Stimulated activated CD8-positive, alpha-beta memory T cell treated with anti-CD3 and anti-CD28 coated beads, Interleukin-15, amount 100 ng/mL, for 4 hours (primary cell): ENCODE data around the gene PDE2A.

Experiments
- DNase-seq, 2 donors: peaks; one replicate each; pipeline ENCODE4 v3.0.0-alpha.2; 2020; ENCODE audit warnings: low read depth in 2 of 2

Gene PDE2A

GRCh38 chr11:72635933-72636332, 38.3 kb downstream of the PDE2A start:
- no peak for DNase-seq

GRCh38 chr11:72635309-72635915, 38.8 kb downstream of the PDE2A start:
- no peak for DNase-seq

GRCh38 chr11:72634472-72635095, 39.6 kb downstream of the PDE2A start:
- no peak for DNase-seq

GRCh38 chr11:72634016-72634415, 40.2 kb downstream of the PDE2A start:
- no peak for DNase-seq

- no peak for DNase-seq
These were observed 41.2 kb downstream of the PDE2A start for GRCh38 chr11:72633068-72633467.

- DNase-seq = no peak
These were observed 42.2 kb downstream of the PDE2A start for GRCh38 chr11:72631806-72632731.

- no peak for DNase-seq
These were observed 43.9 kb downstream of the PDE2A start for GRCh38 chr11:72630104-72630852.

GRCh38 chr11:72629266-72629665, 45.0 kb downstream of the PDE2A start:
- no peak for DNase-seq

- no peak for DNase-seq
These were observed 46.5 kb downstream of the PDE2A start for GRCh38 chr11:72627594-72628281.

GRCh38 chr11:72626414-72626936, 47.7 kb downstream of the PDE2A start:
- no peak for DNase-seq

- no peak for DNase-seq
These were observed 48.4 kb downstream of the PDE2A start for GRCh38 chr11:72625691-72626413.

GRCh38 chr11:72624496-72625201, 49.6 kb downstream of the PDE2A start:
- DNase-seq = no peak

- no peak for DNase-seq
These were observed 51.2 kb downstream of the PDE2A start for GRCh38 chr11:72623052-72623451.

GRCh38 chr11:72621008-72621610, 53.1 kb downstream of the PDE2A start:
- DNase-seq = no peak

GRCh38 chr11:72618803-72619202, 55.4 kb downstream of the PDE2A start:
- no peak for DNase-seq

- no peak for DNase-seq
These were observed 57.0 kb downstream of the PDE2A start for GRCh38 chr11:72617080-72617762.

GRCh38 chr11:72616655-72617054, 57.6 kb downstream of the PDE2A start:
- DNase-seq = no peak

- no peak for DNase-seq
These were observed 58.9 kb downstream of the PDE2A start for GRCh38 chr11:72615329-72615728.

- DNase-seq = no peak
These were observed 59.8 kb downstream of the PDE2A start for GRCh38 chr11:72614381-72614780.
